HG03039 (cell line): ENCODE results near the gene KIAA2012.

Experiments
- ATAC-seq: cut with Tn5 transposase; IDR thresholded peaks from one replicate; pipeline ENCODE4 v1.9.1; 2021; ENCODE audit warnings: mild to moderate bottlenecking, moderate library complexity; ENCODE audit not compliant: unreplicated experiment

Gene KIAA2012

GRCh38 chr2:202042444-202042843, 30.6 kb upstream of the KIAA2012 start:
- ATAC-seq, result no peak

- ATAC-seq, result no peak
Observed at GRCh38 chr2:202043475-202043874, 29.6 kb upstream of the KIAA2012 start.

DNA sequence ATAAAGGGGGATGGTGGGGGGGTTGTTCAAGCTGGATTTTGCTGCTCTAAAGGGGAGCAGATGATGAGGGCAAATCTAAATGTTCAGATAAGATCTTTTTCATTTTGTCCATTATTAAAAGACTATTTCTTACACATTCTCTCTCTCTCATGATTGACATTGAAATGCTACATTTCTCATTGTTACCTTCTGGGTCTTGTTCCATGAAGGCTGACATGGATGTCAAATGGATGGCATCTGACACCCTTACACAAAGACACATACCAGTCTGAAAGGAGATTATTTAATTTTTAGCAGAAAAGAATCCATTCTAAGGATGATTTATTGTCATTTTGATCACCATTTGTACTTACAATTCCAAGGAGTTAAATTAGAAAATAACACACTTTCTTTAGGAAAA, 28.3 kb upstream of the KIAA2012 start:
- ATAC-seq, result no peak

DNA sequence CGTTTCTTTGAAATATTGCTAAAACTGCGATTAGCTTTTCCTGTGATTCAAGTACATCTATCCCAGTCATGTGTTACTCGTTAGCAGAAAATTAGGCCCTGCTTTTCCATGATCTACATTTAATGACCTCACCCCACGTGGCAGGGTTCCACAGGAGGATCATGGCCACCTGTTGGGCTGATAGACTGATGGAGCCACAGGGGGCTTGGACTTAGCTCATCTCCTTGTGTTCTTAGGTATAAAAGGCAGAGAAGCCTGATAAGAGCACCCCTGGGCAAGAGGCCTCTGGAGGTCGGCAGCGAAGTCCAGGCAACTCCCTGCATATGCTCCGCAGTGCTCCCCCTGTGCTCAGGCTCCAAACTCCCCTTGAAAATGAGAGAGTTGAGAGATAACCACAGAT, 26.5 kb upstream of the KIAA2012 start:
- no peak for ATAC-seq

- ATAC-seq, result no peak
Observed at GRCh38 chr2:202049092-202049728, 23.8 kb upstream of the KIAA2012 start.

DNA sequence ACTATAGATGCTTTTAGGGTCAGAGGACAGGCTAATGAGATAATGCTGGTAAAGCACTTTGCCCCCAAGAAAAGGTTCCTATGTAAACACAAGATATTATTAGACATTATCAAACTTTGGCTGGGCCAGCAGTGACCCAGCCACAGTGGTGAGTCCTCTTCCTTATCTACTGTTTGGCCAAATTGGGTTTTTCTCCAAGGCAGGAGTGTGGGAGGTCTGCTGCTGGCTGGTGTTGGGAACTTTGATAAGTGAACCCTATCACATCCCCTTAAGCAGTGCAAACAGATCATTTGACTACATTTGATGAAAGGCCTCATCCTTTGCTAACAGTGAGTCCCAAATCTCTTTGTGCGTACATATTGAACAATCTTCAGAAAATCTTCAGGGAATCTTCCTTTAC, 23.2 kb upstream of the KIAA2012 start:
- ATAC-seq, result no peak

GRCh38 chr2:202050652-202051051, 22.4 kb upstream of the KIAA2012 start:
- ATAC-seq, result no peak

- no peak for ATAC-seq
Observed at GRCh38 chr2:202051499-202052161, 21.4 kb upstream of the KIAA2012 start.

- no peak for ATAC-seq
Observed at GRCh38 chr2:202052235-202052634, 20.8 kb upstream of the KIAA2012 start.

GRCh38 chr2:202054679-202055078, 18.4 kb upstream of the KIAA2012 start:
- no peak for ATAC-seq

DNA sequence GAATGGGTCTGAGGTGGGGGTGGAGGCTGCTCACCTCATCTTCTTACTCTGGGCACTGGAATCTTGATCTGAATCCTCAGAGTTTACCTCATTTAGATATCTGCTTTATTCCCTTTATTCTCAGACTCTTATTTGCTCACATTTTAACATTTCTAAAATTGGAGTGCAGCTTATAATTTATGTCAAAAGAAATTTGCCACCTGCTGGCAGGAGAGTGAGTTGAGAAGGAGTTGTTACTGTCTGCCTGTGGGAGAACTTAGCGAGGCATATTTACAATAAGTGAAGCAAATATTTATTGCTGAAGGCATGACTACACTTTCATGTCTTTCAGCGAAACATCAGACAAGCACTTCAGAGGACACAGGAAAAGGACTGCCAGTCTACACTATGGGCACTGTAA, 16.4 kb upstream of the KIAA2012 start:
- ATAC-seq, result no peak

DNA sequence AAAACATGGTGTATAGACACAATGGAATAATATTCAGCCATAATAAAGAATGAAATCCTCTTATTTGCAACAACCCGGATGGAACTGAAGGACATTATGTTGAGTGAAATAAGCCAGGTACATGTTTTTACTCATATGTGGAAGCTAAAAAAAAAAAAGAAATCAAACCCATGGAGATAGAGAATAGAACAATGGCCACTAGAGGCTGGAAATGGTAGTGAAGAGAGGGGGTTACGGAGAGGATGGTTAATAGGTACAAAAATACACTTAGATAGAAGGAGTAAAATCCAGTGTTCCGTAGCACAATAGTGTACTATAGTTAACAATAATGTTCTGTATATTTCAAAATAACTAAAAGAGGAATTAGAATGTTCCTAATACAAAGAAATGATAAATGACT, 12.8 kb upstream of the KIAA2012 start:
- ATAC-seq, result no peak

DNA sequence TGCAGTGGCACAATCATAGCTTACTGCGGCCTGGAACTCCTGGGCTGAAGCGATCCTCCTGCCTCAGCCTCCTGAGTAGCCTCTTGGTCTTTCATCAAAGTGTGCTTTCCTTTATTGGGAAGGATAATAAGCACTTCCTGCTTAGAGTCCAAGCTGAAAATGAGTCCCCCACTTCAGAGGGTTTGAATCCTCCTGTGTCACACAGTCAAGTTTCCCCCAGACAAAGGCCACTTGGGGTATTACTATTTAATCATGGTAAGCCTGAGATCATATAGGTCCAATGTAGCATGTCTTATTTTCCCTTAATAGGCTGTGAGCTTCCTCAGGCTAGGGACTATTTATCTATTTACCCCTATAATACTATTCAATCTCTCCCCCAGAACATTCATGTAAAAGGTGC, 11.4 kb upstream of the KIAA2012 start:
- no peak for ATAC-seq

DNA sequence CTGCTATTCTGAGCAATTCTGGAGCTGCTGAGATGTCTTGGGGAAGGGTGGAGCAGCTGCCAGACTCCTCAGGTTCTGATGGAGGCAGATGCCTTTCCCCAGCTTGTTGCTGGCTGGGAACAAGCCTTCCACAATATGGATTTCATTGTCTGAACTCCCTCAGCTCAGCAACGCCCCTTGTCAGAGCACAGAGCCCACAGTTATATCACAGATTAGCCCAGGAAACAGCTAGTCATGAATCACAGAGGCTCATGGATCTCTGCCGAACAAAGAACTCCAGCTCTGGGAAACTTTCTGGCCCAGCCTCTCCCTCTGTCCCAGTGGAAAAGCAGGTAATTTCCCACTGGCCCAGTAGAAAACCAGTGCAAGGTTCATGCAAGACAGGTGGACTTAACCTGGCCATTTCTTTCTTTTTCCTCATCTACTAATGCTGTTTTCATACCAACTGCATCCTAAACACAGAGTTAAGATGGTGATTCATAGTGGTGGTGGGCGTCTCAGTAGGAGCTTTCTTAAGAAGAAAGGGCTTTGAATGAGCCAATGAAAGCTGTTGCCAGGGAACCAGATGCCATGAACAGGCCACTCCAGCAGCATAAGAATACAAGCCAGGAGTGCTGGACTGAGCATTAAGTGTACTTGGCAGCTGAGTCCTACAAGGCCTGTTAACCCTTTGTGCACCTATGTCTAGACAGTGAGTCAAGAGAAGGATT, 8.7 kb upstream of the KIAA2012 start:
- ATAC-seq, result no peak

GRCh38 chr2:202064881-202065230, 8.2 kb upstream of the KIAA2012 start:
- no peak for ATAC-seq

GRCh38 chr2:202065876-202066275, 7.2 kb upstream of the KIAA2012 start:
- no peak for ATAC-seq

DNA sequence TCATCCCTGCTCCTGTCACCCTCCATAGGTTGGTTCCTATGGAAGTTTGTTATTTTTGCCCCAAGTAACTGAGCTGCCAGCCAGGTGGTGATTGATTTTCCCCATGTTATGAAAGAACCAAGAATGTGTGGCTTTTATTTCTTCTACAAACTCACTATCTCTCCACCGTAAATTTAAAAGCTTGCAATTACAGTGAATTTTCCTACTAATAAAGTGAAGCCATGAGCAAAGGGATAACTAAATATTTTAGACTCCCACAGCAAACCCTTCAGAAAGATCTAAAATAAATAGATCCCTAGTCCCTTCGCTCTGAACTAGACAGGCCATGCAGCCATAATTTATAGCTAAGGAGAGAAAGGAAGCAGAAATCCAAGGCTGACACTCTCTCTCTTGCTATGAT, 6.2 kb upstream of the KIAA2012 start:
- no peak for ATAC-seq

- ATAC-seq, result no peak
Observed at GRCh38 chr2:202067589-202067988, 5.5 kb upstream of the KIAA2012 start.

DNA sequence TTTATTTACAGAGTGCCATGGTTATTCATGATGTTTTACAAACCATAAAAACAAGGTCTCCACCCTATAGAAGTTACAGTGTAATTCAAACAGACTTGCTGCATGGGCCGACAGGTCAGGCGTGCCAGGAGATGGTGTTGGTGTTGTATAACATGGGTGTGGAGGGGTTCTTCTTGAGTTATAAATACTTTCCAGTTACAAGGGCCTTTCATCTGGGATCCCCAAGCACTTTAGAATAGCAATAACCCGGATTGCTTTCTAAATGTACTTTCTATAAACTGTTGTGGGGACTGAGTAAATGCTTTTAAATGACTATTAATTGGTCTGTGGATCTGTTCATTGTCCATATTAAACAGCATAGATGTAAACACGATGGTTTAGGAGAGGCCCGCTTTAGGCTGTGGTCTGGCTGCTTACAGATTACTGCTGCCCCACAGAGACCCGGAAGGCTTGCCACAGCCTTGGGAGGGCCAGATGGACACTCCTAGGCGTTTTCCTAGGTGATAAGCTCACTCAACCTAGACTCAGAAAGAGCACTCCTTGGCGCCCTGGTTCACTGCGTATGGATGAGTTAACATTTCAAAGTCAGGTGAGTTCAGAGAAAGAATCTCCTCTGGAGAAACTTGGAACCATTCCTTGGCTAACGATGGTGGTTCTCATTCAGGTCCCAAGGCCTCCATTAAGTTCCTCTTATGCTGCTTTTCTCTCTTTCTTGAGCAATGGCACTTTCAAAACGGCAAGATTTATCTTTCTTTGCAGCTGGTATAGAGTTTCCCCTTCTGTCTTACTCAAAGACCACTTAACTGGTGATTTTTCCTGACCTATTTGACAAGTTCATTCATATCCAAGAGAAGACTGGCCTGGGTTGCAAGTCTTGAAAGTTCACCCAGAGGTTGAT, 3.6 kb upstream of the KIAA2012 start:
- no peak for ATAC-seq

GRCh38 chr2:202071107-202071506, 1.9 kb upstream of the KIAA2012 start:
- ATAC-seq, result no peak

- no peak for ATAC-seq
Observed at GRCh38 chr2:202072226-202072625, 829 bp upstream of the KIAA2012 start.
